ENCODE measurements around the gene MYLK4.

DNA sequence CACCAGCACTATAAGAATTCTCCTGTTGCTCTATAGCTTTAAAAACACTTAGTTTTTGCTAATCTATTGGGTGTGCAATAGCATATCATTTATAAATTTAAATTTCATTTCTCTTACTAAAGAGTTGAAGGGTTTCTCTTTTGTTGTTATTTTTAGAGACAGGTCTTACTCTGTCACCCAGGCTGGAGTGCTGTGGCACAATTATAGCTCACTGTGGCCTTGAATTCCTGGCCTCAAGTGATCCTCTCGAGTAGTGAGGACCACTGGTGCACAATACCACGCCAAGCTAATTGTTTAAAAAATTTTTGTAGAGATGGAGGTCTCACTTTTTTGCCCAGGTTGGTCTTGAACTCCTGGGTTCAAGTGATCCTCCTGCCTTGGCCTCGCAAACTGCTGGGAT, 8.3 kb upstream of the MYLK4 start:
- TF ChIP-seq POLR2AphosphoS5 (IDR thresholded peaks at IDR 0.05; ENCODE audit: low read depth, low read length), result no peak
- TF ChIP-seq, protein P1, sequence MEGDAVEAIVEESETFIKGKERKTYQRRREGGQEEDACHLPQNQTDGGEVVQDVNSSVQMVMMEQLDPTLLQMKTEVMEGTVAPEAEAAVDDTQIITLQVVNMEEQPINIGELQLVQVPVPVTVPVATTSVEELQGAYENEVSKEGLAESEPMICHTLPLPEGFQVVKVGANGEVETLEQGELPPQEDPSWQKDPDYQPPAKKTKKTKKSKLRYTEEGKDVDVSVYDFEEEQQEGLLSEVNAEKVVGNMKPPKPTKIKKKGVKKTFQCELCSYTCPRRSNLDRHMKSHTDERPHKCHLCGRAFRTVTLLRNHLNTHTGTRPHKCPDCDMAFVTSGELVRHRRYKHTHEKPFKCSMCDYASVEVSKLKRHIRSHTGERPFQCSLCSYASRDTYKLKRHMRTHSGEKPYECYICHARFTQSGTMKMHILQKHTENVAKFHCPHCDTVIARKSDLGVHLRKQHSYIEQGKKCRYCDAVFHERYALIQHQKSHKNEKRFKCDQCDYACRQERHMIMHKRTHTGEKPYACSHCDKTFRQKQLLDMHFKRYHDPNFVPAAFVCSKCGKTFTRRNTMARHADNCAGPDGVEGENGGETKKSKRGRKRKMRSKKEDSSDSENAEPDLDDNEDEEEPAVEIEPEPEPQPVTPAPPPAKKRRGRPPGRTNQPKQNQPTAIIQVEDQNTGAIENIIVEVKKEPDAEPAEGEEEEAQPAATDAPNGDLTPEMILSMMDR (IDR thresholded peaks at IDR 0.05), result no peak

All from Panc1 (cell line).